GM21619 (cell line): ENCODE measurements around the gene DIO3.

Experiments
- ATAC-seq: cut with Tn5 transposase; IDR thresholded peaks from one replicate; pipeline ENCODE4 v1.9.1; 2021; ENCODE audit not compliant: unreplicated experiment

The DIO3 gene

DNA sequence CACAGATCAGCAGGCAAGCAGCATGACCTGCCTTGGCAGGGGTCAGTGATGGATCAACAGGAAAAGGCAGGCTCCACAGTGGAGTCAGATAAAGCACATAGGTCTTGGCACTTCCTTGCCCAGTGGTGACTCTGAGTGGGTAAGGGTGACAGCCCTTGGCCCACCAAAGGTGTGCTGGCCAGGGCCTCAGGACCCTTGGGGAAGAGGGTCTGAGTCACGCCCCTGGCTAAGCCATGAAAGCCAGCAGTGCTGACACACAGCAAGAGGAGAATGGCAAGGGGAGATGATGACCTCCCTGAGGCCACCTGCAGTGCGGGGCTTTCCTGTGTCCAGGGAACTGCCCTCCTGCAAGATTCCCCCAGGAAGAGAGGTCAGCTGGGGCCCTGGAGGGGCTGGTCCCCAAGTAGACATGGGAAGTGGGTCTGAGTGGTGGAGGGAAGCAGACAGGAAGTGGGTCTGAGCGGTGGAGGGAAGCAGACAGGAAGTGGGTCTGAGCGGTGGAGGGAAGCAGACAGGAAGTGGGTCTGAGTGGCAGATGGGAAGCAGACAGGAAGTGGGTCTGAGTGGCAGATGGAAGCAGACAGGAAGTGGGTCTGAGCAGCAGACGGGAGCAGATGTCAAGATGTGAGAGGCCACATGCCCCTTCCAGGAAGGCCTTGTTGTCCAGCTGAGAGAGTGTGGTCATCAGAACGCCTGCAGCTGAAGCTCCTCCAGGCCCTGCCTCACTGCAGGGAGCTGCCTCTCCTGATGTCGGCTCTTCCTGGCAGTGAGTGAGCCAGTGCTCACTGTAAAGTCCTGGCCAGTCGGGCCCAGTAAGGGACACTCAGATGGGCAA, 34.8 kb downstream of the DIO3 start:
- ATAC-seq, result no peak

DNA sequence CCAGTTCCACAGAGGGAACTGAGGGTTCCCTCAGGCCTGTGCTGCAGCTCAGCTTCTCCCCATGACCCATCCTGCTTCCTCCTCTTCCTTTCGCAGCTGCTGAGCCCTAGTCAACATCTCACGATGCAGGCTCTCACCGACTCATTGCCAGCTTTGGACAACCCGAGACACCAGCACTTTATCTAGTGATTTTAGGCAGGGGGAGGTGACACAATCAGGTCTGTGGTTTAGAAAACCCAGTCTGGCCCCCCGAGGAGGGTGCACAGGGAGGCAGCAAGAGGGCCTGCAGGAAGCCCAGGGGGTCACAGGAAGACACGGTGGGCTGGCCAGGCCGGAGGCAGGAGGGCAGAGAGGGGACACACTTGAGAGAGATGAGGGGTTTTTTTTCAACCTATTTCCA, 35.4 kb downstream of the DIO3 start:
- no peak for ATAC-seq

DNA sequence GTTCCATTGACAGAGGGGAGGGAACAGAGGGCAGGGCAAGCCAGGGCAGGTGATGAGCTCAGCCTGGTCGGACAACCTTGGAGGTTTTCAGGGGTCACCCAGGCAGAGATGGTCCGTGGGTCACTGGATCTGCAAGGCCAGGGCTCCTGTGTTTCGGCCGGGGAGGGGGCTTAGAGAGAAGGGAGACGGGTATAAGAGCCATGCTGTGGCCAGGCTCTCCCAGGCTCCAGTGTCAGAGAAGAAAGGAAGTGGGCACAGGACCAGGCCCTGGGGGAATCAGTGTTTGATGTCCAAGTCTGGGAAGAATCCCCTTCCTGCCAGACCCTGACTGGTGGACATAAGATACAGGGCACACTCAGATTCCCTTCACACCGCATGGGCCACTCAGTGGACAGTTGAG, 36.9 kb downstream of the DIO3 start:
- ATAC-seq, result no peak

DNA sequence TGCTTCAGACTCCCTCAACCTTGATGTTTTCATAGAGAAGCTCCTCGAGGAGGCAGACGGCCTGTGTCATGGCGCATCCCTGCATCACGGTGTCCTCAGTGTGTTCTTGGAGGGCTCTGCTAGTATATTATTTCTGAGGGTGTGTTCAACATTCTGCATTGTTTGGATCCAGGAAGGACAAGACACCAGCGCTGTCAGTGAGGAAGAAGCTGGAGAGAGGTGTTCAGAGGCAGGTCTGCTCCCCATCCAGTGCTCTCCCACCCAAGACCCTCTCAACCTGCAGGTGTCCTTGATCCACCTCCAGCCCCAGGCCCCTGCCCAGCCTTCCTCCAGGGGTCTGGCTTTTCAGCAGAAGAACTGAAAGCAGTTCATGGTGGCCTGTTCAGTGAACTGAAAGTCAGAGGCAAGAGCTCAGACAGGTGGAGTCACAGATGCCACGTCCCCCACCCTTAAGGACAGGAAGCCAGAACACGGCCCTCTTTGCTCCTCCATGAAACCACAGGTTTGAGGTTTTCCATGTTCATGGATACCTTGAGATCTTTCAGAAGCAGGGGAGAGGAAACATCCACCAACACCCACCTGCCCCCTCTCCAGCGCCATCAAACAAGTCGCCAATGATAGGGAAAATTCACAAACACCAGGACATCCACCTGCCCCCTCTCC, 37.4 kb downstream of the DIO3 start:
- no peak for ATAC-seq

DNA sequence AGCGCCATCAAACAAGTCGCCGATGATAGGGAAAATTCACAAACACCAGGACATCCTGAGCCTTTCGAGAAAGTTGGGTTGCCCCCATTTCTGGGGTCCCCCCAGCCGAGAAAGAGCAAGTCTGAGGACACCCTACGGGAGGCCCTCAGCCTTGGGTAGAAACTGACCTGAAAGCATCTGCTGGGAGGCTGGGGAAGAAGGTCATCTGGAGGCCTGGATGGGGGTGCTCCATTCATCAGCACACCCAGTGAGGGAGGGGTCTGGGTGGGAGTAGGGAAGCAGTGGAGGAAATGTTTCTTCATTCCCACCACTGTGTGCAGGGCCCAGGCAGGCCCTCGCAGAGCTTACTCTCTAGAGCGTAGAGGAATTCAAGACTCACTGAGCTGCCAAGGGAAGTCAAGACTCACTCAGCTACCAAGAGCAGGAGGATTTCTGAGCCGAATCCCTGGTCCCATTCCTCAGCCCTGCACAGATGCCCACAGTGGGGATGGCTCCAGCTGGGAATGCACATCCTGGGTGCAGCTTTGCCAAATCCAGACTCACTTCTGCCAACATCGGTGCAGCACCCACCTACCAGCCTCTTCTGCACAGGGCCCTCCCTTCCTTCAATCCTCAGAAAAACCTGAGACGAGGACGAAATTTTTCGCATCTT, 38.1 kb downstream of the DIO3 start:
- ATAC-seq, result no peak

DNA sequence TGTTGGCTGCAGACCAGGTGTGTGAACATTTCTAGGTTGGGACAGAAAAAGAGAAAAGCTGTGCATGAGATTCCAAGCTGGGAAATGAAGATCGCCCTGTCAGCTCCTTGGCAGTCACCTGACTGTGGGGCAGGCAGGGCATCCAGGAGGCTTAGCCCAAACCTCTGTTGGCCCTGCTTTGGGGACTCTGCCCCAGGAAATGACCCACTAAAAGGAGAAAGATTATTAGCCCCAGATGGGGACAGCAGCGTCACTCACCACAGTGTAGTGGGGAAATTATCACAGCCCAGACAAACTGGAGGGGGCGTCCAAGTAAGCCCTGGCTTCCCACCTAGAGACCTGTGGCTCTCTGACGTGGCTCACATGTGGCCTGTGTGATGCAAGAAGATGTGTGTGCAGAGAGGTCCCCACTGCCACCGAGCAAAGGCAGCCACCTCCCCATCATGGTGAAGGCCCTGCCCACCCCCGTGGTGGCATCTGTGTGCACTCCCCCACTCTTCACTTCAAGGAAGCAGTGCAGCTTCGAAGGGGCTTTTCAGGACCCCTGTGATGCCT, 39.1 kb downstream of the DIO3 start:
- ATAC-seq, result no peak

DNA sequence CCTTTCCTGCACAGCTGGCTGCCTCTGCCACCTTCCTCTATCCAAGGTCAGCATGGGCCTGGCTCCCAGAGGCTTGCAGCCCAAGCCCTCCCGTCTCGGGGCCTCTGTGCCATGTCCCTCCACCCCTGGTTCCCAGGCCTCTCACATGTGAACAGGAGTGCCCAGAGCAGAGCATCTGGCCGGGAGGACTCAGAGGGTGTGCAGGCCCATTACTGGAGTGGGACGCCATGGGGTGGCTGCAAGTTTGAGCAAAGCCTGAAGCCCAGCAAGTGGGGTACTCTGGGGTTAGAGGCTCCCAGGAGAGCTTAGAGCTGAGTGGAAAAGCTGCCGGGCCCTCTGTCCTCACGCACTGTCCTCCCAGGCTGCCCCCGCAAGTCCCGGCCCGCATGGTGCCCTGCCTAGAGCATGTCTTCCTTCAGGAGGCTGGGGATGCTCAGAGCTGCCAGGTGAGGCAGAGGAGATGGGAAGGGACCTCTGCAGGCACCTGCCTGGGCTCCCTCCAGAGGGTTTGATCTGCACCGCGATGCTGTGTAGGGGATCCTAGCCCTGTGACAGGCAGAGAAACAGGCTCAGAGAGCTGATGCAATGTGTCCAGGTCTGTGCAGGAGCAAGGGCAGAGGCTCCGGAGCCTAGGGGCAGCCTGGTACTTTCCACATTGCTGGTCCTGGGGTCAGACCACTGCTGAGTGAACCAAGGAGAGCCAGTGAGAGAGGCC, 39.8 kb downstream of the DIO3 start:
- no peak for ATAC-seq

DNA sequence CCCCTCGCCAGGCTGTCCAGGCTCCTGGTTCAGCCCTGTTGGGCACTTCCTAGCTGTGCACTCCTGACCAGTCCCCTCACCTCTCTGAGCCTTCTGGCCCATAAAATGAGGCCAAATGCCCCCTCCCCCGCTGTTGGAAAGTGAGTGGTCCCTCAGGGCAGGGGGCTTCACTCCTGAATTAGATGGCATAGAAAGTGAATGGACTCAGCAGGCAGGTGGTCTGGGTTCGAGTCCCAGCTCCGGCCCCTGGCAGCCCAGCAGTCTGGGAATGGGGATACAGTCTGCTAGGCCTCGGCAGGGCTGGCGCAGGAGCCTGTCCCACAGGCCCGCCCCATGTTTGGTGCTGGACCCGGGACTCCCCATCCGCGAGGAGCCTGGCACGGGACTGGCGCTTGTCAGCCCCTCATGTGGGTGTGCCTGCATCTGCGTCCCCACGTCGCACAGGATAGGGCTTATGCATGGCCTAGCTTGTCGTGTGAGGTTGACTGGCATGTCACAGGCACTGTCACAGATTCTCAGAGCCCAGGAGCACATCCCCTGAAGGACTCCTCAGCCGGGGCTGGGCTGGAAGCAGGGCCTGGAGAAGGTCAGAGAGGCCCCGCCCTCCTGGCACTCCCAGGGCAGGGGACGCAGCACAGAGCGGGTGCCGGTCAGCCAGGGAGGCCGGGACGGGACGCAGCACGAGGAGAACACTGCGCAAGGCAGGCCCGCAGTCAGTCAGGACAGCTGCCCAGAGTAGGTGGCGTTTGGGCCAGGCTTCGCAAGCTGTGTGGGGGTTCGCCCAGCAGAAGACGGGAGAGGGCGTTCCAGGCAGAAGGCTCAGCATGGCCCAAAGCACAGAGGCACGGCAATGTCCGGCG, 40.5 kb downstream of the DIO3 start:
- no peak for ATAC-seq

DNA sequence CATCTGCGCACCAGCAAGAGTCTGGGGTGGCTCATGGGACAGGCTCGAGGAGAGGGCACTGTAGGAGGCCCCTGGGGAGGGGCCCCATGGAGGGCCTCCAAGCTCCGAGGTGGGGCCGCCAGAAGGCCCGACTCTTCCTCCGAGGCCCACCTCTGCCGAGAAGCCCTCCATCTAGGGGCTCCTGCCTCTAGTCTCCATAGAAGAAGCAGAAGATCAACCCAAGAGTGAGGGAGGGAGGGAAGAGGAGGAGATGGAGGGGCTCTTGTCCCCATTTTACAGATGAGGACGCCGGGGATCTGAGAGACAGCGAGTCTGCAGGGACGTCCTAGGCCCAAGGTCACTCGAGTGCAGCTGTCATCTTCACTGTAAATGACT, 41.2 kb downstream of the DIO3 start:
- no peak for ATAC-seq

DNA sequence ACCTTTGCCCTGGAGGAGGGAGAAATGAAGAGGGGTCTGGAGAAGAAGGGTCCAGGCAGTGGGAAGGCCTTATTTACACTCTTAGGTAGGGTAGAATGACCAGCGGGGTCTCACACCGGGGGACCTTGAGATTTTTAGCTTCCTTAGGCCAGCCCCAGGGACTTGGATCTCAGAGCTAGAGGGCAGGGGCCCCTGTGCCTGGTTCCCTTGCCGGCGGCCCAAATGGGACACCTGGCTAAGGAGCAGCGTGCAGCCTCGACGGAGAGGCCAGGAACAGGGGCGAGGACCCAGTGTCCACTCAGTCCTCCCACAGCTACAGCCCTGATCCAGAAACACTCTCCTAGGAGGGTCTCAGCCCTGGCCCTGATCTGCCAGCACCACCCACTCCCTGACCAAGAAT, 41.8 kb downstream of the DIO3 start:
- ATAC-seq, result no peak

DNA sequence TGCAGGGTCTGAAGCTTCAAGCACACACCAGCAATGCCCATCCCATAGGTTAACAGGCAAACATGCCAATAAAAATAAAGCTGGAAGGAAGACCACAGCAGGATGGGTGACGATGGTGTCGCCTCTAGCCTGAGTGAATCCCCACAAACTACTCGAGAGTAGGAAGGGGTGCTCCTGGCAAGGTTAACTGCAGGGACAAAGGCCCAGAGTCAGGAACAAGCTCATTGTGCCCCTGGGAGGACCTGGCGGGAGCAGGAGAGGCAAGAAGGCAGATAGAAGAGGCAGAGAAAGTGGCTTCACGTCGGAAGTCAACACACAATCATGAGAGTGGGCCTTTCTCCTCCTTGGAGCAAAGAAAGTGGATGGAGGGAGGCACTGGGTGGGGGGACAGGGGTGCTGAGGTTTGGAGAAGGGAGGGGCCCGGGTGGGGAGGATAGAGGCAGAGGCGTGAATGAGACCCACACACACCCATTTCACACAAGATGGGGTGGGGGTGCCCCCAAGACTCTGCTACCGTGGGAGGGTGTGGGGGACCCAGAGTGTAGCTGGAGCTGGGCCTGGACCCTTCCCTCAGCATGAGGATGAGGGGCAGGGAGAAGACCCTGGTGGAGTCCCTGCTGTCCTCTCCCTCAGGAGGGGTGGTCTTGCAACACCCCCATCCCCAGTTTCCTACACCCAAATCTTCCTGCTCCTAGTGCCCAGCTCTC, 43.1 kb downstream of the DIO3 start:
- no peak for ATAC-seq

DNA sequence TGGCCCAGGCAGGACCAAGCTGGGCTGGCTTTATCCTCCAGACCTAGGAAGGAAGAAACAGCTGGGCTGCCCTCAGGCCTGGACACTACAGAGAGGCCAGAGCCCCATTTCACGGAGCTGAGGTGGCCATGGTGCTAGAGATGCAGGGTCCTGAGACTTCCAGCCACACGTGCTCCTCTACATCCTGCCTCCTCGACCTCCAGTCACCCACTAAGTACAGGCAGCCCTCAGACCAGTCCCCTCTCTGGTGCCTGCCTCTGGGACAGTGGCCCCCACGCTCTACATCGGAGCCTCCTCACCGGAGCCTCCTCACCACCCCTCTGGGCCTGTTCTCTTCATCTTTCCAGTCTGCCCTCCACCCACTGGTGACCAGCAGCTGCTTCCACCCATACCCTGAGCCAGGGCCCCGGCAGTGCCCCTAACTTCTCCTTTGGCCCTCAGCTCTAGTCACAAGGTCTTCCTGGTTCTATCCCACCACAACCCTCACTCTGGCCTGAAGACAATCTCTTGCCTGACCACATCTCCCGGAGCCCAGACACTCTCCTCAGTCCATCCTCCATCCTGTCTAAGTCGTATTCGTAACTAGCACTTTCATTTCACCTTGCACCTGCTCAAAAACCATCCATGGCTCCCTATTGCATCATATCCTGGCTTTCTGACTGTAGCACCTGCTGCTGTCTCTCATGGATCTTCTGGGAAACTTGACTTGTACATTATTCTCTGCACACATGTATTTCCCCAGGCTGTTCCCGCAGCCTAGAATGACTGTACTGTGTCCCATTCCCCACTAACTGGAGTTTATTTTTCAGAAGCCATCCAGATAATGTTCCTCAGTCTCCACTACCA, 43.9 kb downstream of the DIO3 start:
- no peak for ATAC-seq

DNA sequence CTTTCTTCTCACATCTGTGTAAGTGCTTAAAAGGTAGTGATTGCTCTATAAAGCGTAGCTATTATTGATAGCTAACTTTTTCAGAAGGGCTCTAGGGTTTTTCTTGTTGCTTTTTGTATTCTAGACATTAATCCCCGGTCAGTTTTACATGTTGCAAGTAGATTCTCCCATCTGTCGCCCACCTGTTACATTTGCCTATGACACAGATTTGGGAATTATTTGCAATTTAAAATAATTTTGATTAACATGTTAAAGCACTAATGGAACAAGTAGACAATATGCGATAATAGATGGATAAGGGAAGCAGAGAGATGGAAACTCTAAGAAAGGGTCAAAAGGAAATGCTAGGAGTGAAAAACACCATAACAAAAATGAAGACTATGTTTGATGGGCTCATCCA, 44.5 kb downstream of the DIO3 start:
- ATAC-seq, result no peak
